ENCODE data around the gene REPIN1.

GRCh38 chr7:150359622-150360362 lies 8.8 kb upstream of the REPIN1 start:
- TF ChIP-seq EP300 (IDR thresholded peaks at IDR 0.05), result no peak
- TF ChIP-seq CTCF (IDR thresholded peaks at IDR 0.05), result no peak
- no peak for TF ChIP-seq POLR2AphosphoS5 (IDR thresholded peaks at IDR 0.05)

Measured in sigmoid colon (tissue), 4 donors.